ENCODE measurements around the gene RMP24.

RMP24 gene

GRCh38 chr18:35971661-35972196, 750 bp upstream of the RMP24 start:
- peak overlapping the region; percentile 73; the same call in 1 of the 2 replicates for H3K9ac ChIP-seq (ENCODE audit: low read length)
- peaks cover 15% of the 10 kb centered on the region for H3K4me1 ChIP-seq (ENCODE audit: low read length)
- TF ChIP-seq EZH2 (optimal IDR thresholded peaks at IDR 0.05; ENCODE audit: low read depth, low read length), result no peak
- TF ChIP-seq, protein P1, sequence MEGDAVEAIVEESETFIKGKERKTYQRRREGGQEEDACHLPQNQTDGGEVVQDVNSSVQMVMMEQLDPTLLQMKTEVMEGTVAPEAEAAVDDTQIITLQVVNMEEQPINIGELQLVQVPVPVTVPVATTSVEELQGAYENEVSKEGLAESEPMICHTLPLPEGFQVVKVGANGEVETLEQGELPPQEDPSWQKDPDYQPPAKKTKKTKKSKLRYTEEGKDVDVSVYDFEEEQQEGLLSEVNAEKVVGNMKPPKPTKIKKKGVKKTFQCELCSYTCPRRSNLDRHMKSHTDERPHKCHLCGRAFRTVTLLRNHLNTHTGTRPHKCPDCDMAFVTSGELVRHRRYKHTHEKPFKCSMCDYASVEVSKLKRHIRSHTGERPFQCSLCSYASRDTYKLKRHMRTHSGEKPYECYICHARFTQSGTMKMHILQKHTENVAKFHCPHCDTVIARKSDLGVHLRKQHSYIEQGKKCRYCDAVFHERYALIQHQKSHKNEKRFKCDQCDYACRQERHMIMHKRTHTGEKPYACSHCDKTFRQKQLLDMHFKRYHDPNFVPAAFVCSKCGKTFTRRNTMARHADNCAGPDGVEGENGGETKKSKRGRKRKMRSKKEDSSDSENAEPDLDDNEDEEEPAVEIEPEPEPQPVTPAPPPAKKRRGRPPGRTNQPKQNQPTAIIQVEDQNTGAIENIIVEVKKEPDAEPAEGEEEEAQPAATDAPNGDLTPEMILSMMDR (IDR thresholded peaks at IDR 0.05; ENCODE audit: low read length), result no peak
- no peak for TF ChIP-seq EZH2phosphoT487 (IDR thresholded peaks at IDR 0.05; ENCODE audit: low read length)
- H3K27me3 ChIP-seq (replicated peaks; ENCODE audit: insufficient read depth, low read length), result no peaks in the 10 kb centered on the region
- peak overlapping the region; percentile 84 for H3K4me2 ChIP-seq (ENCODE audit: low read depth, low read length)
- peak overlapping the region; percentile 84; the same call in 1 of the 2 replicates for H3K27ac ChIP-seq (ENCODE audit: low read length)
- DNase-seq, result no peak
- H3K4me3 ChIP-seq (ENCODE audit: low read length), result peak overlapping the region; percentile 89
- H3K79me2 ChIP-seq (ENCODE audit: low read length), result peaks cover 35% of the 10 kb centered on the region
- no peaks in the 10 kb centered on the region for H4K20me1 ChIP-seq (ENCODE audit: insufficient read depth, low read length)
- H3K36me3 ChIP-seq (replicated peaks; ENCODE audit: insufficient read depth, low read length), result peaks cover 5% of the 10 kb centered on the region; the same call in 1 of the 2 replicates
- H3F3A ChIP-seq (ENCODE audit: insufficient read depth, low read length), result peaks cover 14% of the 10 kb centered on the region; the same call in 1 of the 2 replicates
- no peaks in the 10 kb centered on the region for H3K9me3 ChIP-seq (replicated peaks; ENCODE audit: insufficient read depth, low read length)
- H2AFZ ChIP-seq (ENCODE audit: low read length), result peak overlapping the region; percentile 92
- H3K9me2 ChIP-seq (replicated peaks; ENCODE audit: insufficient read depth, low read length), result no peaks in the 10 kb centered on the region

DNA sequence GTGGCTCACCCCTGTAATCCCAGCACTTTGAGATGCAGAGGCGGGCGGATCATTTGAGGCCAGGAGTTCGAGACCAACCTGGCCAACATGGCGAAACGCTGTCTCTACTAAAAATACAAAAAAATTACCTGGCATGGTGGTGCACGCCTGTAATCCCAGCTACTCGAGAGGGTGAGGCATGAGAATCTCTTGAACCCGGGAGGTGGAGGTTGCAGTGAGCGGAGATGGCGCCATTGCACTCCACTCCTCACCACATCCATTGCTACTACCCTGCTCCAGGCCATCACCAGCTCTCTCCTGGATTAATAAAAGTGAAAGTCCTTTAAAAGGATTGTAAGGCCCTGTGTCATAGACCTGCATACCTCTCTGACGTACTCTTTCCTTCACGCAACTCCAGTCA, 1.2 kb downstream of the RMP24 start:
- DNase-seq, result no peak
- Histone ChIP-seq H3K4me1 (ENCODE audit: low read length) (peaks cover 15% of the 10 kb centered on the region), H3F3A (ENCODE audit: insufficient read depth, low read length) (peaks cover 14% of the 10 kb centered on the region; the same call in 1 of the 2 replicates), H3K27ac (ENCODE audit: low read length) (no peak overlapping the region), H3K27me3 (replicated peaks; ENCODE audit: insufficient read depth, low read length) (no peaks in the 10 kb centered on the region), H3K9me3 (replicated peaks; ENCODE audit: insufficient read depth, low read length) (no peaks in the 10 kb centered on the region), H3K9ac (ENCODE audit: low read length) (peak overlapping the region; percentile 73; the same call in 1 of the 2 replicates), H3K4me3 (ENCODE audit: low read length) (peak overlapping the region; percentile 89; the same call in 1 of the 2 replicates), H2AFZ (ENCODE audit: low read length) (no peak overlapping the region), H3K36me3 (replicated peaks; ENCODE audit: insufficient read depth, low read length) (peaks cover 12% of the 10 kb centered on the region; the same call in 1 of the 2 replicates), H3K4me2 (ENCODE audit: low read depth, low read length) (peak overlapping the region; percentile 71), H3K79me2 (ENCODE audit: low read length) (peaks cover 35% of the 10 kb centered on the region), H4K20me1 (ENCODE audit: insufficient read depth, low read length) (no peaks in the 10 kb centered on the region), H3K9me2 (replicated peaks; ENCODE audit: insufficient read depth, low read length) (no peaks in the 10 kb centered on the region)
- TF ChIP-seq, protein P1 (IDR thresholded peaks at IDR 0.05; ENCODE audit: low read length), result no peak
- TF ChIP-seq EZH2phosphoT487 (IDR thresholded peaks at IDR 0.05; ENCODE audit: low read length) (no peak), EZH2 (optimal IDR thresholded peaks at IDR 0.05; ENCODE audit: low read depth, low read length) (no peak)

DNA sequence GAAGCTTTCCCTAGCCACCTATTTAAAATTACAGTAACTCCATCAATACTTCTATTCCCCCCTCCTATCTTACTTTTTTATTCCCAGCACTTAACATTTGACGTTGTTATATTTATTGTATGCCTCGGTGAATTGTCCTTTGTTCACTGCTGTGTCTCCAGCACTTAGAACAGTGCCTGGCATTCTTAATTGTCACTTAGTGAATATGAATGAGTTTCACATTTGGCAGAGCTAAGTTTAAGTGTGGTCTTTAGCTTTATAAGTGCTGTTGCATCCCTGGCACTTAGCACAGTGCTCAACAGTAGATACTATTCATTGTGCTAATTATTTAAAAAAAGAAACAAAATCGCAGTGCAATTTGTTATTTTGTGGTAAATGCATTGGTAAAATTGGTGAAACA, 1.7 kb downstream of the RMP24 start:
- Histone ChIP-seq H3K4me1 (ENCODE audit: low read length) (peaks cover 15% of the 10 kb centered on the region), H3K9me2 (replicated peaks; ENCODE audit: insufficient read depth, low read length) (no peaks in the 10 kb centered on the region), H3K4me2 (ENCODE audit: low read depth, low read length) (peak overlapping the region; percentile 71; the same call in 1 of the 2 replicates), H2AFZ (ENCODE audit: low read length) (no peak overlapping the region), H3K36me3 (replicated peaks; ENCODE audit: insufficient read depth, low read length) (peaks cover 12% of the 10 kb centered on the region; the same call in 1 of the 2 replicates), H3K4me3 (ENCODE audit: low read length) (no peak overlapping the region), H3K79me2 (ENCODE audit: low read length) (peaks cover 35% of the 10 kb centered on the region), H3K27ac (ENCODE audit: low read length) (no peak overlapping the region), H3K9ac (ENCODE audit: low read length) (no peak overlapping the region), H3K9me3 (replicated peaks; ENCODE audit: insufficient read depth, low read length) (no peaks in the 10 kb centered on the region), H3F3A (ENCODE audit: insufficient read depth, low read length) (peaks cover 14% of the 10 kb centered on the region; the same call in 1 of the 2 replicates), H4K20me1 (ENCODE audit: insufficient read depth, low read length) (no peaks in the 10 kb centered on the region), H3K27me3 (replicated peaks; ENCODE audit: insufficient read depth, low read length) (no peaks in the 10 kb centered on the region)
- no peak for DNase-seq
- TF ChIP-seq, protein P1 (IDR thresholded peaks at IDR 0.05; ENCODE audit: low read length), result no peak
- TF ChIP-seq EZH2 (optimal IDR thresholded peaks at IDR 0.05; ENCODE audit: low read depth, low read length), result no peak
- no peak for TF ChIP-seq EZH2phosphoT487 (IDR thresholded peaks at IDR 0.05; ENCODE audit: low read length)
